GM23338 (cell line): ENCODE results near the gene NHS. TPM values are rescaled to one million over a fixed set of nuclear protein-coding genes. Genes with fewer than 3 reads are reported as not detected.
A peak's percentile ranks its signal among the peaks of the same experiment; 100 is the strongest.

Experiments used
- ATAC-seq: fragments of 200-7000 bp; cut with Tn5 transposase; 3 replicates; pipeline ENCODE4 v1.9.1; 2020
- DNase-seq: peaks from one replicate; pipeline ENCODE4 v3.0.0-alpha.2; 2015; ENCODE audit warnings: low spot score
- H2AFZ ChIP-seq: fragments of 200-600 bp; sonication (generic); 2 replicates; pipeline ENCODE4 v1.8.0; 2016; ENCODE audit warnings: antibody characterized with exemption, mild to moderate bottlenecking, moderate library complexity
- H3F3A ChIP-seq: fragments of 200-600 bp; sonication (generic); replicated peaks from 2 replicates; pipeline ENCODE4 v1.8.0; 2017; ENCODE audit warnings: antibody characterized with exemption, mixed run types, low read depth
- H3K27ac ChIP-seq: fragments of 200-600 bp; sonication (generic); 2 replicates; pipeline ENCODE4 v1.6.1; 2016; ENCODE audit warnings: low read depth
- H3K27me3 ChIP-seq: fragments of 200-600 bp; sonication (generic); 2 replicates; pipeline ENCODE4 v1.8.0; 2016; ENCODE audit warnings: mild to moderate bottlenecking, mixed run types, moderate library complexity; ENCODE audit not compliant: insufficient read depth
- H3K36me3 ChIP-seq: fragments of 200-600 bp; sonication (generic); 2 replicates; pipeline ENCODE4 v1.8.0; 2016; ENCODE audit warnings: mild to moderate bottlenecking; ENCODE audit not compliant: insufficient read depth
- H3K4me1 ChIP-seq: fragments of 200-600 bp; sonication (generic); 2 replicates; pipeline ENCODE4 v1.8.0; 2016; ENCODE audit warnings: mild to moderate bottlenecking, moderate library complexity; ENCODE audit not compliant: insufficient read depth
- H3K4me2 ChIP-seq: fragments of 200-600 bp; sonication (generic); 2 replicates; pipeline ENCODE4 v1.7.1; 2017; ENCODE audit warnings: mixed run types
- H3K4me3 ChIP-seq: fragments of 200-600 bp; sonication (generic); 2 replicates; pipeline ENCODE4 v1.6.1; 2016; ENCODE audit warnings: mixed run types
- H3K79me2 ChIP-seq: fragments of 200-600 bp; sonication (generic); replicated peaks from 2 replicates; pipeline ENCODE4 v1.8.0; 2017; ENCODE audit warnings: mild to moderate bottlenecking; ENCODE audit not compliant: insufficient read depth
- H3K9me2 ChIP-seq: fragments of 200-600 bp; sonication (generic); 2 replicates; pipeline ENCODE4 v1.8.0; 2017; ENCODE audit not compliant: insufficient read depth
- H4K20me1 ChIP-seq: fragments of 200-600 bp; sonication (generic); replicated peaks from 2 replicates; pipeline ENCODE4 v1.8.0; 2017; ENCODE audit warnings: mild to moderate bottlenecking; ENCODE audit not compliant: insufficient read depth
- H3K27ac Mint-ChIP-seq: 2 replicates; pipeline ENCODE4 v1.8.0; 2020; ENCODE audit warnings: inconsistent platforms, mild to moderate bottlenecking, moderate library complexity, mixed read lengths
- H3K27me3 Mint-ChIP-seq: 3 replicates; pipeline ENCODE4 v1.8.0; 2022; ENCODE audit warnings: low read depth, mild to moderate bottlenecking, moderate library complexity, mixed read lengths, inconsistent platforms; ENCODE audit not compliant: insufficient read depth, poor library complexity
- H3K36me3 Mint-ChIP-seq: 3 replicates; pipeline ENCODE4 v1.8.0; 2021; ENCODE audit warnings: low read depth, mild to moderate bottlenecking, inconsistent platforms, moderate library complexity, mixed read lengths
- H3K4me1 Mint-ChIP-seq: 3 replicates; pipeline ENCODE4 v1.8.0; 2020; ENCODE audit warnings: mild to moderate bottlenecking, inconsistent platforms, mixed read lengths
- H3K4me3 Mint-ChIP-seq: 3 replicates; pipeline ENCODE4 v1.8.0; 2021; ENCODE audit warnings: moderate library complexity, mild to moderate bottlenecking, inconsistent platforms, mixed read lengths
- H3K9me3 Mint-ChIP-seq: 3 replicates; pipeline ENCODE4 v1.8.0; 2020; ENCODE audit warnings: moderate library complexity, mild to moderate bottlenecking, inconsistent platforms, mixed read lengths
- CTCF ChIP-seq, 2 experiments: fragments of 200-600 bp in 1 of 2; sonication (generic) in 1 of 2; conservative IDR thresholded peaks; 2 replicates each; pipeline versions ENCODE4 v1.5.1 to v1.6.1; 2016 to 2017; ENCODE audit warnings: antibody characterized with exemption in 2 of 2, low read depth in 2 of 2, mild to moderate bottlenecking in 2 of 2, moderate library complexity in 1 of 2
- JUNB ChIP-seq: IDR thresholded peaks from one replicate; pipeline ENCODE4 v1.6.1; 2016; ENCODE audit warnings: antibody characterized with exemption; ENCODE audit not compliant: unreplicated experiment
- NANOG ChIP-seq: IDR thresholded peaks from 2 replicates; pipeline ENCODE4 v1.6.1; 2016; ENCODE audit warnings: antibody characterized with exemption, borderline replicate concordance
- polyA plus RNA-seq: library from polyadenylated mRNA; unstranded; fragments of >200 nt; fragmentation: Nextera tagmentation; extraction: Ambion mirVana; gene quantifications from 2 replicates; pipeline ENCODE4 v1.2.1, GENCODE V29; 2016
- total RNA-seq: library from RNA; depleted of rRNA; stranded (reverse); fragments of >200 nt; shearing (Covaris generic); gene quantifications from 2 replicates; pipeline ENCODE4 v1.2.3, GENCODE V29; 2014
- TF ChIP-seq, protein P1 (sequence below): fragments of 250-450 bp; sonication (Bioruptor Pico); IDR thresholded peaks from 2 replicates; pipeline ENCODE4 v1.5.0; 2020; ENCODE audit warnings: mild to moderate bottlenecking, moderate library complexity

Gene NHS
- total and polyA plus RNA-seq, 2 experiments from 2014 or later = 1.8 to 8.2 TPM

DNA sequence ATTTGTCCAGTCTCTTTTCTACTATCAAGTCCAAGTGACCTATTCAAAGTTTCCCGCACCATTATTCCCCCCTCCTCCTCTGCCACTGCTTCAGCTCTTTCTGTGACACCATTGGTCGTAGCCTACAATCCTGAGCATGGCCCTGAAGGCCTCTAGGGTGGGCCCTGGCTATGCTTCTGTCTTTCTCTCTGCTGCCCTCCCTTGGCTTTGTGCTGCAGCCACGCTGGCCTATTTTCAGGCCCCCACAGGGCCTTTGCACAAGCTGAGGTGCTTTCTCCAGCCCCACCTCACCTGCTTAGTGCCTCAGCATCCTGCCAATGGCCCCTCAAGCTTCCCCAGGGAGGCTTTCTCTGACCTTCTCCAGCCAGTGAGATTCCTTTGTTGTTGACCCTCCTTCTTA, 156.5 kb downstream of the NHS start:
- no peak overlapping the region for H3K4me3 ChIP-seq
- Mint-ChIP-seq H3K4me3 (no peak overlapping the region), H3K27me3 (peaks cover 2% of the 10 kb centered on the region), H3K9me3 (no peaks in the 10 kb centered on the region), H3K4me1 (peaks cover 42% of the 10 kb centered on the region), H3K27ac (no peak overlapping the region), H3K36me3 (no peaks in the 10 kb centered on the region)
- H3K9me2 ChIP-seq = no peaks in the 10 kb centered on the region
- H3K27ac ChIP-seq = no peak overlapping the region
- H4K20me1 ChIP-seq = no peaks in the 10 kb centered on the region
- H3K4me2 ChIP-seq = no peak overlapping the region
- no peaks in the 10 kb centered on the region for H3F3A ChIP-seq
- H3K4me1 ChIP-seq = peaks cover 23% of the 10 kb centered on the region; the same call in 1 of the 2 replicates
- H3K27me3 ChIP-seq = no peaks in the 10 kb centered on the region
- no peaks in the 10 kb centered on the region for H3K79me2 ChIP-seq
- DNase-seq (no peak), ATAC-seq (peak; percentile 21; the same call in 2 of the 3 replicates)
- H3K36me3 ChIP-seq = no peaks in the 10 kb centered on the region
- TF ChIP-seq CTCF (conservative IDR thresholded peaks at IDR 0.05; ENCODE audit: low read depth in 2 of 2) = peak; percentile 23 to 48; a peak in 3 of 4 replicates
- no peak for TF ChIP-seq NANOG
- no peak overlapping the region for H2AFZ ChIP-seq

- H3K36me3 ChIP-seq = no peaks in the 10 kb centered on the region
- H4K20me1 ChIP-seq = no peaks in the 10 kb centered on the region
- no peaks in the 10 kb centered on the region for H3F3A ChIP-seq
- TF ChIP-seq CTCF (conservative IDR thresholded peaks at IDR 0.05; ENCODE audit: low read depth in 2 of 2) (peak; percentile 67 to 81), JUNB (no peak)
- TF ChIP-seq, protein P1, sequence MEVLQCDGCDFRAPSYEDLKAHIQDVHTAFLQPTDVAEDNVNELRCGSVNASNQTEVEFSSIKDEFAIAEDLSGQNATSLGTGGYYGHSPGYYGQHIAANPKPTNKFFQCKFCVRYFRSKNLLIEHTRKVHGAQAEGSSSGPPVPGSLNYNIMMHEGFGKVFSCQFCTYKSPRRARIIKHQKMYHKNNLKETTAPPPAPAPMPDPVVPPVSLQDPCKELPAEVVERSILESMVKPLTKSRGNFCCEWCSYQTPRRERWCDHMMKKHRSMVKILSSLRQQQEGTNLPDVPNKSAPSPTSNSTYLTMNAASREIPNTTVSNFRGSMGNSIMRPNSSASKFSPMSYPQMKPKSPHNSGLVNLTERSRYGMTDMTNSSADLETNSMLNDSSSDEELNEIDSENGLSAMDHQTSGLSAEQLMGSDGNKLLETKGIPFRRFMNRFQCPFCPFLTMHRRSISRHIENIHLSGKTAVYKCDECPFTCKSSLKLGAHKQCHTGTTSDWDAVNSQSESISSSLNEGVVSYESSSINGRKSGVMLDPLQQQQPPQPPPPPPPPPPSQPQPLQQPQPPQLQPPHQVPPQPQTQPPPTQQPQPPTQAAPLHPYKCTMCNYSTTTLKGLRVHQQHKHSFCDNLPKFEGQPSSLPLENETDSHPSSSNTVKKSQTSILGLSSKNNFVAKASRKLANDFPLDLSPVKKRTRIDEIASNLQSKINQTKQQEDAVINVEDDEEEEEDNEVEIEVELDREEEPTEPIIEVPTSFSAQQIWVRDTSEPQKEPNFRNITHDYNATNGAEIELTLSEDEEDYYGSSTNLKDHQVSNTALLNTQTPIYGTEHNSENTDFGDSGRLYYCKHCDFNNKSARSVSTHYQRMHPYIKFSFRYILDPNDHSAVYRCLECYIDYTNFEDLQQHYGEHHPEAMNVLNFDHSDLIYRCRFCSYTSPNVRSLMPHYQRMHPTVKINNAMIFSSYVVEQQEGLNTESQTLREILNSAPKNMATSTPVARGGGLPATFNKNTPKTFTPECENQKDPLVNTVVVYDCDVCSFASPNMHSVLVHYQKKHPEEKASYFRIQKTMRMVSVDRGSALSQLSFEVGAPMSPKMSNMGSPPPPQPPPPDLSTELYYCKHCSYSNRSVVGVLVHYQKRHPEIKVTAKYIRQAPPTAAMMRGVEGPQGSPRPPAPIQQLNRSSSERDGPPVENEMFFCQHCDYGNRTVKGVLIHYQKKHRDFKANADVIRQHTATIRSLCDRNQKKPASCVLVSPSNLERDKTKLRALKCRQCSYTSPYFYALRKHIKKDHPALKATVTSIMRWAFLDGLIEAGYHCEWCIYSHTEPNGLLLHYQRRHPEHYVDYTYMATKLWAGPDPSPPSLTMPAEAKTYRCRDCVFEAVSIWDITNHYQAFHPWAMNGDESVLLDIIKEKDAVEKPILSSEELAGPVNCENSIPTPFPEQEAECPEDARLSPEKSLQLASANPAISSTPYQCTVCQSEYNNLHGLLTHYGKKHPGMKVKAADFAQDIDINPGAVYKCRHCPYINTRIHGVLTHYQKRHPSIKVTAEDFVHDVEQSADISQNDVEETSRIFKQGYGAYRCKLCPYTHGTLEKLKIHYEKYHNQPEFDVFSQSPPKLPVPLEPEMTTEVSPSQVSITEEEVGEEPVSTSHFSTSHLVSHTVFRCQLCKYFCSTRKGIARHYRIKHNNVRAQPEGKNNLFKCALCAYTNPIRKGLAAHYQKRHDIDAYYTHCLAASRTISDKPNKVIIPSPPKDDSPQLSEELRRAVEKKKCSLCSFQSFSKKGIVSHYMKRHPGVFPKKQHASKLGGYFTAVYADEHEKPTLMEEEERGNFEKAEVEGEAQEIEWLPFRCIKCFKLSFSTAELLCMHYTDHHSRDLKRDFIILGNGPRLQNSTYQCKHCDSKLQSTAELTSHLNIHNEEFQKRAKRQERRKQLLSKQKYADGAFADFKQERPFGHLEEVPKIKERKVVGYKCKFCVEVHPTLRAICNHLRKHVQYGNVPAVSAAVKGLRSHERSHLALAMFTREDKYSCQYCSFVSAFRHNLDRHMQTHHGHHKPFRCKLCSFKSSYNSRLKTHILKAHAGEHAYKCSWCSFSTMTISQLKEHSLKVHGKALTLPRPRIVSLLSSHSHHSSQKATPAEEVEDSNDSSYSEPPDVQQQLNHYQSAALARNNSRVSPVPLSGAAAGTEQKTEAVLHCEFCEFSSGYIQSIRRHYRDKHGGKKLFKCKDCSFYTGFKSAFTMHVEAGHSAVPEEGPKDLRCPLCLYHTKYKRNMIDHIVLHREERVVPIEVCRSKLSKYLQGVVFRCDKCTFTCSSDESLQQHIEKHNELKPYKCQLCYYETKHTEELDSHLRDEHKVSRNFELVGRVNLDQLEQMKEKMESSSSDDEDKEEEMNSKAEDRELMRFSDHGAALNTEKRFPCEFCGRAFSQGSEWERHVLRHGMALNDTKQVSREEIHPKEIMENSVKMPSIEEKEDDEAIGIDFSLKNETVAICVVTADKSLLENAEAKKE = no peak
- Mint-ChIP-seq H3K36me3 (no peaks in the 10 kb centered on the region), H3K4me1 (peaks cover 21% of the 10 kb centered on the region), H3K27ac (no peak overlapping the region), H3K9me3 (no peaks in the 10 kb centered on the region), H3K27me3 (peaks cover 6% of the 10 kb centered on the region), H3K4me3 (no peak overlapping the region)
- H2AFZ ChIP-seq = no peak overlapping the region
- H3K27me3 ChIP-seq = no peaks in the 10 kb centered on the region
- H3K27ac ChIP-seq = no peak overlapping the region
- ATAC-seq (peak; percentile 72), DNase-seq (peak; percentile 74)
- H3K4me1 ChIP-seq = no peaks in the 10 kb centered on the region; the same call in 1 of the 2 replicates
- H3K79me2 ChIP-seq = no peaks in the 10 kb centered on the region
- H3K4me2 ChIP-seq = no peak overlapping the region
- no peaks in the 10 kb centered on the region for H3K9me2 ChIP-seq
- H3K4me3 ChIP-seq = no peak overlapping the region
These were observed 160.2 kb downstream of the NHS start for GRCh38 chrX:17535229-17535628.
